GM06990 (cell line): ENCODE measurements around the gene RTN4R.
"Not testable (repeated sequence)": the region's sequence is repeated elsewhere in the genome, so short reads cannot be mapped to it uniquely, and the experiment has no call there.

Source experiments
- DNase-seq: peaks from one replicate; pipeline ENCODE4 v3.0.0-alpha.2; 2011; ENCODE audit not compliant: insufficient read length; ENCODE audit errors: extremely low read depth
- H3K27me3 ChIP-seq: replicated peaks from 2 replicates; pipeline ENCODE4 v1.6.0; 2011; ENCODE audit warnings: low read length; ENCODE audit not compliant: control insufficient read depth, insufficient read depth
- H3K36me3 ChIP-seq: 2 replicates; pipeline ENCODE4 v1.5.1; 2011; ENCODE audit warnings: low read length; ENCODE audit not compliant: control insufficient read depth, insufficient read depth
- H3K4me3 ChIP-seq: replicated peaks from 2 replicates; pipeline ENCODE4 v1.5.1; 2011; ENCODE audit warnings: low read depth, mild to moderate bottlenecking, control low read depth, low read length
- CTCF ChIP-seq: IDR thresholded peaks from 2 replicates; pipeline ENCODE4 v1.5.1; 2011; ENCODE audit warnings: low read length, control low read depth, mild to moderate bottlenecking, inconsistent platforms; ENCODE audit not compliant: insufficient read depth, poor library complexity, severe bottlenecking

RTN4R gene

GRCh38 chr22:20313306-20314077 is 45.4 kb upstream of the RTN4R start:
- H3K36me3 ChIP-seq, H3K27me3 ChIP-seq, H3K4me3 ChIP-seq, DNase-seq: not testable (repeated sequence)

- TF ChIP-seq CTCF: no peak
- H3K4me3 ChIP-seq: no peak overlapping the region
- H3K27me3 ChIP-seq: no peaks in the 10 kb centered on the region
- no peaks in the 10 kb centered on the region for H3K36me3 ChIP-seq
- DNase-seq: no peak
Observed at GRCh38 chr22:20312396-20313191, 44.5 kb upstream of the RTN4R start.

DNA sequence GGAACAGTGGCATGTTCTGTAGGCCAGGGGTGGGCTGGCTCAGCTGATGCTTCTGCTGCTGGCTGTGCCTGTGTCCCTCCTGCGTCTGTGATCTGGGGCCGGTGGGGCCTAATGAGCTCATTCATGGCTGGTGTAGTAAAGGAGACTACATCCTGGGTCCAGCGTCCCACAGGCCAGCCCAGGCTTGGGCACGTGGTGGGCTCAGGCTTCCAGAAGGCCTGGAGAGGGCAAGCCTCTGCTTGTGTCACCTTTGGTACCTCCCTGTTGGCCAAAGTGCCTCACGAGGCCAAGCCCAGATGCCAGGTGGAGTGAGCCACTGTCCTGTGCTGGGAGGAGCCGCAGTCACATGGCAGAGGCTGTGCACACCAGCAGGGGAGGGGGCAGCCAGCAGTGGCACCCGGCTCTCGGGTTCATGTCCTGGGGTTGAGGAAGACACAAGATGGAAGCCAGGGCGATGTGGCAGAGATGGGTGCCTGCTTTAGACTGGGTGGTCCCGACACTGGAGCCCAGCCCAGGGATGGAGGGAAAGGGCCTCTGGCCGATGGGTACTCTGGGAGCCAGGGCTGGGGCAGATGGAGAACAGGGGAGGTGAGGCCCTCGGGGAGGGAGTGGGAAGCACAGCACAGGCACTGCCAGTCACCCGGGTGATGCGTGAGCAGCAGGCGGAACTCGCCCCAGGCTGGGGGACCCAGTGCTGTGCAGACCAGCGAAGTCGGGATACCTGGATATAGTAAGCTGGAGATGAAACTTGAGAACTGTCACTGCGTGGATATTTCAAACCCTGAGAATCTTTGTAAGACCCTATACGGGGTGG is 43.3 kb upstream of the RTN4R start:
- H3K4me3 ChIP-seq, H3K36me3 ChIP-seq, H3K27me3 ChIP-seq, DNase-seq: not testable (repeated sequence)

DNA sequence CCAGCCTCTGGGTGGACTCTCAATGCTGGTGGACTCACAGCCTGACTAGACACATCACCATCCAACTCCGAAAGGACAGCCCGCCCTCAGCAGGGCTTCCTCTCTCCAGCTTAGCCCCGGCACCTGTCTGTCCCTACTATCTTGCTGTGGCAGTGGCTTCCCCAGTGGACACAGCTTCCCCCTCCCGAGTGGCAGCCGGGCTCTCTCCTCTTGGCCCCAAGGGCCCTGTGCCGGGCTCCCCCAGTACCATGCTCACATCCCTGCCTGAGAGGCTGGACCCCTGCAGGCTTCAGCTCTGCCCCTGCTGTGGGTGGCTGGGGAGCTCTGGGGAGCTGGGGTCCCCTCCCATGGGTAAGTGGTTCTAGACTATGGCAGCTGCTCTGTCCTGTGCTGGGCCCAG is 42.7 kb upstream of the RTN4R start:
- H3K27me3 ChIP-seq, H3K4me3 ChIP-seq, H3K36me3 ChIP-seq, DNase-seq: not testable (repeated sequence)

DNA sequence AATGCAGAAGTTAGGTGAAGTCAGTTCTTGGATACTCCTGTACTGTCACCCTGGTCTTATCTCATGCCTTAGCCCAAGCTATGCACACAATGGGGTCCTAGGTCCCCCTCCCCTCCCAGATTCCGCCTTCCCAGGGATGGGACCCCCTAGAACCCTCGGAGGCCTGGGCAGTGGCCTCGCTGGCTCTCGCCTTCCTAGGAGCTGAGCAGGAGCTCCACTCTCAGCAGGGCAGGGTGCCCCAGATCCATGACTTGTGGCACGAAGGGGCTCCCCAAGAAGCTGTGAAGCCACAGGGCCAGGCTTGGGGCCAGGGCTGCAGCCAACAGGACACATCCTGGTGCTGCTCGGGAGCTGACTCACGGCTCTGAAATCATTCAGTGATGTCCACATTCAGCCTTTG is 42.1 kb upstream of the RTN4R start:
- not testable (repeated sequence) for H3K4me3 ChIP-seq, DNase-seq, H3K36me3 ChIP-seq, H3K27me3 ChIP-seq

DNA sequence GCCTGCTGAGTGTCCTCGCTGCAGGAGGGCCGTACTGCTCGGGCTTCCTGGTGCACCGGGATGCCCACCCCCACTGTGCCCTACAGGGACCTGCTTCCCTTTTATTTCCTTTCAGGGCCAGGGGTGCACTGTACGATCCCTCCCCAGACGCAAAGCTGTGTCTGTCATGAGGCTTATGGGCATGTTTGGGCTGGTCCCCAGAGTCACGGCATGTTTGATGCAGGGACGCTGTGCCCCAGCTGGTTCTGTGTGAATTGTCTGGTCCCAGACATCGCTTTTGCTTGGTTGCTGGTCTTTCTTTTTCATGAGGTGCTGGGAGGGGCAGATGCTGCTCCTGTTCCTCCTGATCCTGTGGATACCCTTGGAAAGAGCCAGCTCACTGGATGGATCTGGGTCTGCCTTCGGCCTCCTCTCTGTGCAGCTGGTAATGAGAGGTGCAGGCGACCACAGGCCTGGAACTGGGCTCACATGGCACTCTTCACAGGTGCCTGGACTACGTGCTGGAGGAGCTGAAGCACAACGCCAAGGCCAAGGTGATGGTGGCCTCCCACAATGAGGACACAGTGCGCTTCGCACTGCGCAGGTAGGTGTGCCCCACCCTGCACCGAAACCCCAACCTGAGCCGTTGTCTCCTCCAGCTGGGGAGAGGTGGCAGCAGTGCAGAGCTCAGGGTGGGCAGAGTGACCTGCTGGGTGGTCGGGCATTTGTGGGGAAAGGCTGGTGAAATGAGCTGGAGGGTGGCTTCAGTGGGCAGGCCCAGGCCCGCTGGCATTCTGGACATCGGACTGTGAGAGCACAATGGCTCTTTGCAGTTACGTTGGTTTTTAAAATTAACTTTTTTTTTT is 40.9 kb upstream of the RTN4R start:
- H3K4me3 ChIP-seq, H3K36me3 ChIP-seq, H3K27me3 ChIP-seq, DNase-seq: not testable (repeated sequence)

- not testable (repeated sequence) for H3K4me3 ChIP-seq, DNase-seq, H3K27me3 ChIP-seq, H3K36me3 ChIP-seq
Observed at GRCh38 chr22:20307448-20308447, 39.6 kb upstream of the RTN4R start.

- H3K4me3 ChIP-seq, DNase-seq, H3K36me3 ChIP-seq, H3K27me3 ChIP-seq: not testable (repeated sequence)
Observed at GRCh38 chr22:20306646-20307447, 38.7 kb upstream of the RTN4R start.
